Stimulated activated CD4-positive, alpha-beta T cell treated with anti-CD3 and anti-CD28 coated beads, Interleukin-2, amount 100 ng/mL, for 24 hours (primary cell): Measurements from ENCODE around the gene DNAJC17.

Experiments
- DNase-seq, 2 donors: peaks; one replicate each; pipeline ENCODE4 v3.0.0-alpha.2; 2020

Gene DNAJC17

GRCh38 chr15:40807028-40807887, at the start of gene DNAJC17, which contains the start of gene ZFYVE19:
Gene DNAJC17, minus strand, starts transcription at chr15:40807473. Its CDS starts 27 bp downstream, at chr15:40807446.
Gene ZFYVE19, plus strand, starts transcription at chr15:40807089. Its CDS starts 501 bp downstream, at chr15:40807590.
- peak; percentile 95 to 96 for DNase-seq

GRCh38 chr15:40856746-40857145, 49.5 kb upstream of the DNAJC17 start:
- no peak for DNase-seq

GRCh38 chr15:40855706-40856234, 48.5 kb upstream of the DNAJC17 start:
- DNase-seq = no peak

GRCh38 chr15:40854161-40854560, 46.9 kb upstream of the DNAJC17 start:
- DNase-seq = no peak

GRCh38 chr15:40853241-40853890, 46.1 kb upstream of the DNAJC17 start:
- DNase-seq = no peak

- no peak for DNase-seq
These were observed 45.3 kb upstream of the DNAJC17 start for GRCh38 chr15:40852529-40852928.

GRCh38 chr15:40850576-40851112, 43.4 kb upstream of the DNAJC17 start:
- no peak for DNase-seq

- no peak for DNase-seq
These were observed 40.1 kb upstream of the DNAJC17 start for GRCh38 chr15:40847223-40847961.

- DNase-seq = no peak
These were observed 39.6 kb upstream of the DNAJC17 start for GRCh38 chr15:40846841-40847222.

- DNase-seq = no peak
These were observed 38.4 kb upstream of the DNAJC17 start for GRCh38 chr15:40845511-40846284.

- no peak for DNase-seq
These were observed 37.8 kb upstream of the DNAJC17 start for GRCh38 chr15:40845036-40845435.

- peak; percentile 43 to 49 for DNase-seq
These were observed 37.4 kb upstream of the DNAJC17 start for GRCh38 chr15:40844696-40845030.

- peak; percentile 78 to 88 for DNase-seq
These were observed 36.8 kb upstream of the DNAJC17 start, which contains the start of gene SPINT1 for GRCh38 chr15:40843885-40844695. Gene SPINT1, plus strand, starts transcription at chr15:40844048. Its CDS starts 507 bp downstream, at chr15:40844555.

GRCh38 chr15:40843261-40843884, 36.1 kb upstream of the DNAJC17 start:
- DNase-seq = no peak

GRCh38 chr15:40841741-40842140, 34.5 kb upstream of the DNAJC17 start:
- no peak for DNase-seq

- no peak for DNase-seq
These were observed 31.5 kb upstream of the DNAJC17 start for GRCh38 chr15:40838756-40839155.

GRCh38 chr15:40836020-40836419, 28.7 kb upstream of the DNAJC17 start:
- no peak for DNase-seq

- no peak for DNase-seq
These were observed 25.6 kb upstream of the DNAJC17 start for GRCh38 chr15:40832903-40833302.

GRCh38 chr15:40831861-40832260, 24.6 kb upstream of the DNAJC17 start:
- no peak for DNase-seq

- no peak for DNase-seq
These were observed 23.6 kb upstream of the DNAJC17 start for GRCh38 chr15:40830884-40831283.

- no peak for DNase-seq
These were observed 21.8 kb upstream of the DNAJC17 start for GRCh38 chr15:40829115-40829514.
